K562 (cell line): ENCODE results near the gene SPDYE4. TPM values are rescaled to one million over a fixed set of nuclear protein-coding genes. Genes with fewer than 3 reads are reported as not detected.

Experiments used
- ATAC-seq: fragments of 200-7000 bp; cut with Tn5 transposase; 3 replicates; pipeline ENCODE4 v1.9.1; 2020; ENCODE audit warnings: moderate library complexity
- BruUV-seq: library from RNA; stranded (reverse); fragments of 400-500 nt; replicated peaks from 2 replicates; lab custom pipeline; 2021; lab: Mats Ljungman, UMichigan
- CTCF ChIA-PET: fragments of 300-600 bp; formaldehyde crosslinking; extraction: SDS; loops from one replicate; lab custom pipeline; 2021; ENCODE audit warnings: low intra/inter-chr PET ratio; lab: Yijun Ruan, JAX
- POLR2A ChIA-PET: fragments of 300-600, 350-650 bp; sonication (Branson Sonifier 250); formaldehyde crosslinking; extraction: SDS; loops from one replicate; lab custom pipeline; 2021; ENCODE audit warnings: antibody characterized with exemption, inconsistent platforms; lab: Yijun Ruan, JAX
- DNase-seq, 4 experiments: peaks; one replicate each; pipeline versions ENCODE4 v3.0.0 to v3.0.0-alpha.2; 2011 to 2018; ENCODE audit warnings: low spot score in 3 of 4, mixed read lengths in 3 of 4; ENCODE audit errors: extremely low read depth in 1 of 4
- FAIRE-seq: peaks from 2 replicates; lab custom pipeline; 2011; peaks lifted over from hg19 to GRCh38; lab: Jason Lieb, UNC
- H2AFZ ChIP-seq: 2 replicates; pipeline ENCODE4 v1.6.0; 2011; ENCODE audit warnings: low read depth, low read length, control low read depth, inconsistent platforms
- H3K27ac ChIP-seq: fragments of 200-600 bp; 3 replicates; pipeline ENCODE4 v1.8.0; 2011; ENCODE audit warnings: low read depth, mild to moderate bottlenecking, control low read depth, inconsistent platforms, low read length, moderate library complexity, mixed read lengths; ENCODE audit errors: extremely low read depth
- H3K27me3 ChIP-seq, 2 experiments: fragments of 300-600 bp in 1 of 2; 2 replicates in 1 of 2; 3 replicates in 1 of 2; pipeline versions ENCODE4 v1.6.0 to v1.8.0; 2011; ENCODE audit warnings: inconsistent platforms in 2 of 2, low read length in 2 of 2, mild to moderate bottlenecking in 1 of 2, mixed read lengths in 1 of 2, moderate library complexity in 1 of 2; ENCODE audit not compliant: control insufficient read depth in 2 of 2, insufficient read depth in 2 of 2
- H3K36me3 ChIP-seq: fragments of 300-600 bp; 3 replicates; pipeline ENCODE4 v1.8.0; 2011; ENCODE audit warnings: mild to moderate bottlenecking, low read length, inconsistent platforms; ENCODE audit not compliant: control insufficient read depth, insufficient read depth
- H3K4me1 ChIP-seq, 2 experiments: fragments of 200-600 bp in 1 of 2; replicated peaks in 1 of 2; 2 replicates in 1 of 2; 3 replicates in 1 of 2; pipeline versions ENCODE4 v1.5.1 to v1.8.0; 2011; ENCODE audit warnings: inconsistent platforms in 2 of 2, low read length in 2 of 2, mild to moderate bottlenecking in 1 of 2, mixed read lengths in 1 of 2, moderate library complexity in 1 of 2; ENCODE audit not compliant: control insufficient read depth in 2 of 2, insufficient read depth in 2 of 2
- H3K4me2 ChIP-seq: 2 replicates; pipeline ENCODE4 v1.6.1; 2011; ENCODE audit warnings: low read length, control low read depth, inconsistent platforms, mixed read lengths; ENCODE audit not compliant: insufficient read depth
- H3K4me3 ChIP-seq: fragments of 200-600 bp; sonication (generic), shearing (Covaris generic); 2 replicates; pipeline ENCODE4 v1.5.1; 2016; ENCODE audit warnings: control low read depth, inconsistent platforms
- H3K79me2 ChIP-seq: fragments of 200-600 bp; 3 replicates; pipeline ENCODE4 v1.8.0; 2011; ENCODE audit warnings: low read length, inconsistent platforms; ENCODE audit not compliant: control insufficient read depth, insufficient read depth
- H3K9ac ChIP-seq, 2 experiments: 2 replicates each; pipeline versions ENCODE4 v1.6.0 to v1.6.1; 2011; ENCODE audit warnings: low read depth in 2 of 2, low read length in 2 of 2, control low read depth in 1 of 2, inconsistent platforms in 1 of 2, mild to moderate bottlenecking in 1 of 2, mixed read lengths in 1 of 2; ENCODE audit not compliant: insufficient read depth in 1 of 2
- H3K9me1 ChIP-seq: one replicate; pipeline ENCODE4 v1.6.0; 2011; ENCODE audit warnings: inconsistent platforms, mild to moderate bottlenecking, low read length, moderate library complexity; ENCODE audit not compliant: control insufficient read depth, insufficient read depth
- H3K9me3 ChIP-seq: replicated peaks from 2 replicates; pipeline ENCODE4 v1.5.1; 2011; ENCODE audit warnings: low read depth, low read length, inconsistent platforms; ENCODE audit not compliant: control insufficient read depth, insufficient read depth
- H4K20me1 ChIP-seq: replicated peaks from 2 replicates; pipeline ENCODE4 v1.6.1; 2011; ENCODE audit warnings: low read length, inconsistent platforms, mixed read lengths; ENCODE audit not compliant: control insufficient read depth, insufficient read depth
- FOXK2 ChIP-seq, 2 experiments: fragments of 450-650 bp; IDR thresholded peaks in 1 of 2; conservative IDR thresholded peaks in 1 of 2; 2 replicates each; pipeline ENCODE4 v1.6.1; 2016; ENCODE audit warnings: low read depth in 2 of 2, mild to moderate bottlenecking in 1 of 2
- JUND ChIP-seq, 2 experiments: IDR thresholded peaks; 2 replicates in 1 of 2; 3 replicates in 1 of 2; pipeline ENCODE4 v1.6.1; 2011; ENCODE audit warnings: borderline replicate concordance in 2 of 2, low read depth in 2 of 2, low read length in 2 of 2, improper control_type of control experiment in 1 of 2, missing biosample characterization in 1 of 2, missing genetic modification characterization in 1 of 2, missing genetic modification reagents in 1 of 2
- KAT7 ChIP-seq: sonication (generic); formaldehyde crosslinking; IDR thresholded peaks from 2 replicates; pipeline ENCODE4 v1.8.0; 2022; ENCODE audit warnings: missing genetic modification reagents, mild to moderate bottlenecking, borderline replicate concordance
- RBM25 ChIP-seq: fragments of 200-400 bp; formaldehyde crosslinking; IDR thresholded peaks from 2 replicates; pipeline ENCODE4 v1.6.1; 2018; ENCODE audit warnings: low read length, low read depth, moderate library complexity; ENCODE audit not compliant: severe bottlenecking
- RFX1 ChIP-seq: fragments of 450-650 bp; IDR thresholded peaks from 2 replicates; pipeline ENCODE4 v1.6.1; 2016; ENCODE audit warnings: mild to moderate bottlenecking, moderate library complexity
- ZNF146 ChIP-seq: IDR thresholded peaks from one replicate; pipeline ENCODE4 v1.6.1; 2018; ENCODE audit warnings: missing compliant biosample characterization; ENCODE audit not compliant: unreplicated experiment
- WGBS: fragments of 100-300 bp; shearing (Covaris generic); methylation state at CpG from one replicate; pipeline ENCODE4 v1.1.6; 2016; ENCODE audit warnings: low coverage, mixed read lengths; ENCODE audit not compliant: insufficient coverage; ENCODE audit errors: missing lambda C conversion rate; 5-methylcytosine and 5-hydroxymethylcytosine counted together
- in situ Hi-C: fragments of 300-500 bp; cut with MboI; formaldehyde crosslinking; loops from 4 replicates; pipeline ENCODE4 v1.15.0; 2018; ENCODE audit warnings: inconsistent platforms, mixed read lengths
- intact Hi-C: fragments of 100-400 bp; cut with micrococcal nuclease; formaldehyde crosslinking; loops from 2 replicates; pipeline ENCODE4 v1.14.2; 2022
- polyA plus RNA-seq, 8 experiments: library from polyadenylated mRNA; depleted of rRNA in 4 of 8; stranded (reverse) in 5 of 8; unstranded in 3 of 8; fragments of >200 nt; fragmentation: Nextera tagmentation in 2 of 8; fragmentation: Illumina TruSeq in 1 of 8; extraction: Ambion mirVana in 2 of 8; extraction: Trizol in 1 of 8; gene quantifications; 2 replicates each; pipeline versions ENCODE4 v1.2.1 to v1.2.3, GENCODE V29; 2011 to 2014; ENCODE audit warnings: inconsistent platforms in 1 of 8, missing spikeins in 1 of 8
- total RNA-seq, 7 experiments: library from RNA; depleted of rRNA in 6 of 7; stranded (reverse); fragments of >200 nt in 6 of 7; fragmentation: Illumina TruSeq in 2 of 7; extraction: Trizol in 2 of 7; gene quantifications; 2 replicates each; pipeline versions ENCODE4 v1.2.1 to v1.2.3, GENCODE V29; 2011 to 2021; ENCODE audit warnings: low replicate concordance in 1 of 7

Gene SPDYE4
- total and polyA plus RNA-seq, 9 of the 15 experiments (the other 6 are each of a cell fraction or from before 2014, with no cell fraction given): not detected

DNA sequence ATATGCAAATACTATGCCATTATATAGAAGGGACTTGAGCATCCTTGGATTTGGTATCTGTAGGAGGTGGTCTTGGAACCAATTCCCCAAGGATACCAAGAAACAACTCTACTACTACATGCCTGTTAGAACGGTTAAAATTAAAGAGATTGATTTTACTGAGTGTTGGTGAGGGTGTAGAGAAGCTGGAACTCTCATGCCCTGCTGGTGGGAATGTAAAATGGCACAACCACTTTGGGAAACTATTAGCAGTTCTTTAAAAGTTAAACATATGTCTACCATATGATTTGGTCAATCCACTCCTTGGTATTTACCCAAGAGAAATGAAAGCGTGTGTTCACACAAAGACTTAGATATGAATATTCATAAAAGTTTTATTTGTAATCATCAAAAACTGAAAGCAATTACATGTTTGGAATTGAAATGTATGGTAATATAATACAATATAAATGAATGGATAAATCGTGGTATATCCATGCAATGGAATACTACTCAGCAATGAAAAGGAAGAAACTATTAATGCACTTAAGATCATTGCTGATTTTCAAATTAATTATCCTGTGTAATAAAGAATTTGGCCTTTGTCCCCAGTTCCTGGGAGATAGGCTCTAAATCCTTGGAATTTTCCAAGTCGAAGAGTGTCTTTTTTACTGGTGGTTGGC, 33.0 kb upstream of the SPDYE4 start:
- peaks cover 7 to 11% of the 10 kb centered on the region in 2 experiments; a peak in 4 of 5 replicates for H3K27me3 ChIP-seq
- intact Hi-C loops: no loop called here
- H3K4me2 ChIP-seq: no peak overlapping the region
- in situ Hi-C loops: loop anchor here (25.0 kb wide), 1 partner anchor 729 kb away; no protein-coding TSS in a partner anchor
- H3K36me3 ChIP-seq: no peaks in the 10 kb centered on the region
- BruUV-seq: no TSS peak
- H4K20me1 ChIP-seq: no peaks in the 10 kb centered on the region
- WGBS: 19% methylated on average over 3 of the region's 4 CpGs
- H3K9me3 ChIP-seq: no peaks in the 10 kb centered on the region
- DNase-seq (no peak), FAIRE-seq (no peak), ATAC-seq (no peak)
- ChIA-PET CTCF (no interaction called here), POLR2A (no interaction called here)
- no peak overlapping the region for H2AFZ ChIP-seq
- no peak overlapping the region for H3K27ac ChIP-seq
- TF ChIP-seq KAT7 (CRISPR knock-in tag) (no peak), RBM25 (peak; percentile 37), ZNF146 (peak; percentile 75), RFX1 (no peak), FOXK2 (conservative IDR thresholded peaks at IDR 0.05 in 1 of 2, IDR thresholded peaks at IDR 0.05 in 1 of 2; ENCODE audit: low read depth in 2 of 2) (no peak), JUND (IDR thresholded peaks at IDR 0.05; ENCODE audit: borderline replicate concordance, low read depth, low read length) (no peak), JUND (tag; IDR thresholded peaks at IDR 0.05; ENCODE audit: borderline replicate concordance, low read depth, low read length) (no peak)
- no peak overlapping the region for H3K4me3 ChIP-seq
- H3K79me2 ChIP-seq: no peaks in the 10 kb centered on the region
- no peak overlapping the region for H3K9ac ChIP-seq
- no peaks in the 10 kb centered on the region for H3K4me1 ChIP-seq
- no peaks in the 10 kb centered on the region for H3K9me1 ChIP-seq
